HG03457 (cell line): ENCODE data around the gene RELB.

Source experiments
- ATAC-seq: cut with Tn5 transposase; IDR thresholded peaks from one replicate; pipeline ENCODE4 v1.9.1; 2021; ENCODE audit warnings: moderate number of reproducible peaks; ENCODE audit not compliant: unreplicated experiment

The RELB gene

GRCh38 chr19:45058622-45059159, 57.4 kb downstream of the RELB start:
- no peak for ATAC-seq

- no peak for ATAC-seq
These were observed 58.1 kb downstream of the RELB start for GRCh38 chr19:45059258-45059965.

GRCh38 chr19:45061965-45062364, 60.7 kb downstream of the RELB start:
- ATAC-seq = no peak

- ATAC-seq = no peak
These were observed 62.9 kb downstream of the RELB start for GRCh38 chr19:45063851-45064801.

GRCh38 chr19:45066921-45067661, 65.8 kb downstream of the RELB start:
- no peak for ATAC-seq

- no peak for ATAC-seq
These were observed 66.8 kb downstream of the RELB start for GRCh38 chr19:45068041-45068440.

- ATAC-seq = no peak
These were observed 67.8 kb downstream of the RELB start for GRCh38 chr19:45069056-45069455.

- no peak for ATAC-seq
These were observed 69.0 kb downstream of the RELB start for GRCh38 chr19:45070214-45070613.

GRCh38 chr19:45070861-45071544, 69.7 kb downstream of the RELB start:
- ATAC-seq = no peak

- no peak for ATAC-seq
These were observed 70.3 kb downstream of the RELB start for GRCh38 chr19:45071545-45071938.

GRCh38 chr19:45071969-45072790, 70.9 kb downstream of the RELB start:
- no peak for ATAC-seq

GRCh38 chr19:45074744-45075300, 73.6 kb downstream of the RELB start:
- no peak for ATAC-seq

- ATAC-seq = peak; percentile 39
These were observed 74.2 kb downstream of the RELB start for GRCh38 chr19:45075301-45076028.

GRCh38 chr19:45076029-45076850, 75.0 kb downstream of the RELB start, which contains the start of gene ZNF296:
Gene ZNF296, minus strand, starts transcription at chr19:45076478. Its CDS starts 105 bp downstream, at chr19:45076373.
- ATAC-seq = no peak

GRCh38 chr19:45076851-45077730, 75.8 kb downstream of the RELB start:
- no peak for ATAC-seq

GRCh38 chr19:45078390-45079062, 77.3 kb downstream of the RELB start:
- ATAC-seq = no peak
